A673 (cell line): ENCODE measurements around the gene NEAT1. TPM values are rescaled to one million over a fixed set of nuclear protein-coding genes. Genes with fewer than 3 reads are reported as not detected.
A peak's percentile ranks its signal among the peaks of the same experiment; 100 is the strongest.
"Not testable (repeated sequence)": the region's sequence is repeated elsewhere in the genome, so short reads cannot be mapped to it uniquely, and the experiment has no call there.

Experiments used
- BruUV-seq: library from RNA; stranded (reverse); fragments of 400-500 nt; replicated peaks from 2 replicates; lab custom pipeline; 2021; lab: Mats Ljungman, UMichigan
- CTCF ChIA-PET: fragments of 300-600 bp; sonication (Branson Sonifier 250); formaldehyde crosslinking; loops from one replicate; lab custom pipeline; 2022; ENCODE audit warnings: antibody characterized with exemption; lab: Charles Lee
- POLR2A ChIA-PET: fragments of 300-600 bp; sonication (Branson Sonifier 250); formaldehyde crosslinking; loops from one replicate; lab custom pipeline; 2022; ENCODE audit warnings: antibody characterized with exemption; ENCODE audit not compliant: low non-redundant PET; lab: Charles Lee
- DNase-seq: peaks from one replicate; pipeline ENCODE4 v3.0.0-alpha.2; 2015; ENCODE audit warnings: low spot score
- H3K27ac ChIP-seq: fragments of 200-600 bp; sonication (generic); 2 replicates; pipeline ENCODE4 v1.5.1; 2016; ENCODE audit warnings: mixed run types, low read depth, mild to moderate bottlenecking, mixed read lengths, antibody characterized with exemption, low read length; ENCODE audit not compliant: poor library complexity, severe bottlenecking
- H3K27me3 ChIP-seq: fragments of 200-600 bp; sonication (generic); replicated peaks from 2 replicates; pipeline ENCODE4 v1.6.1; 2017; ENCODE audit warnings: mixed run types, low read depth, mild to moderate bottlenecking, mixed read lengths, antibody characterized with exemption, low read length; ENCODE audit not compliant: insufficient read depth, poor library complexity
- H3K36me3 ChIP-seq: fragments of 200-600 bp; sonication (generic); 2 replicates; pipeline ENCODE4 v1.6.1; 2016; ENCODE audit warnings: mixed run types, mild to moderate bottlenecking, mixed read lengths, antibody characterized with exemption, low read length; ENCODE audit not compliant: insufficient read depth, poor library complexity, severe bottlenecking
- H3K4me1 ChIP-seq: fragments of 200-600 bp; sonication (generic); 2 replicates; pipeline ENCODE4 v1.6.1; 2017; ENCODE audit warnings: mixed run types, mild to moderate bottlenecking, mixed read lengths, antibody characterized with exemption, low read length; ENCODE audit not compliant: insufficient read depth, poor library complexity, severe bottlenecking
- H3K4me3 ChIP-seq: fragments of 200-600 bp; sonication (generic); 2 replicates; pipeline ENCODE4 v1.5.1; 2016; ENCODE audit warnings: low read depth, mixed run types, mild to moderate bottlenecking, mixed read lengths, low read length; ENCODE audit not compliant: poor library complexity, severe bottlenecking
- H3K9me3 ChIP-seq: fragments of 200-600 bp; sonication (generic); 2 replicates; pipeline ENCODE4 v1.6.1; 2016; ENCODE audit warnings: mixed run types, low read depth, mild to moderate bottlenecking, mixed read lengths, antibody characterized with exemption, low read length; ENCODE audit not compliant: poor library complexity, severe bottlenecking
- EZH2 ChIP-seq: fragments of 200-600 bp; sonication (generic); IDR thresholded peaks from 2 replicates; pipeline ENCODE4 v1.6.1; 2017; ENCODE audit warnings: borderline replicate concordance, low read depth, mild to moderate bottlenecking, mixed read lengths, antibody characterized with exemption, low read length; ENCODE audit not compliant: poor library complexity, severe bottlenecking
- intact Hi-C: fragments of 100-400 bp; cut with micrococcal nuclease; formaldehyde crosslinking; loops from one replicate; pipeline ENCODE4 v1.10.0; 2022; ENCODE audit not compliant: unreplicated experiment
- total RNA-seq: library from RNA; stranded (reverse); gene quantifications from 2 replicates; pipeline ENCODE4 v1.2.3, GENCODE V29; 2021
- TF ChIP-seq, protein P1 (sequence below): fragments of 300-800, 200-600 bp; sonication (generic); conservative IDR thresholded peaks from 2 replicates; pipeline ENCODE4 v1.5.1; 2017; ENCODE audit warnings: low read depth, mild to moderate bottlenecking, antibody characterized with exemption, low read length, moderate library complexity, mixed read lengths

The NEAT1 gene
- total RNA-seq, 1 experiment from 2014 or later, result 196 TPM

DNA sequence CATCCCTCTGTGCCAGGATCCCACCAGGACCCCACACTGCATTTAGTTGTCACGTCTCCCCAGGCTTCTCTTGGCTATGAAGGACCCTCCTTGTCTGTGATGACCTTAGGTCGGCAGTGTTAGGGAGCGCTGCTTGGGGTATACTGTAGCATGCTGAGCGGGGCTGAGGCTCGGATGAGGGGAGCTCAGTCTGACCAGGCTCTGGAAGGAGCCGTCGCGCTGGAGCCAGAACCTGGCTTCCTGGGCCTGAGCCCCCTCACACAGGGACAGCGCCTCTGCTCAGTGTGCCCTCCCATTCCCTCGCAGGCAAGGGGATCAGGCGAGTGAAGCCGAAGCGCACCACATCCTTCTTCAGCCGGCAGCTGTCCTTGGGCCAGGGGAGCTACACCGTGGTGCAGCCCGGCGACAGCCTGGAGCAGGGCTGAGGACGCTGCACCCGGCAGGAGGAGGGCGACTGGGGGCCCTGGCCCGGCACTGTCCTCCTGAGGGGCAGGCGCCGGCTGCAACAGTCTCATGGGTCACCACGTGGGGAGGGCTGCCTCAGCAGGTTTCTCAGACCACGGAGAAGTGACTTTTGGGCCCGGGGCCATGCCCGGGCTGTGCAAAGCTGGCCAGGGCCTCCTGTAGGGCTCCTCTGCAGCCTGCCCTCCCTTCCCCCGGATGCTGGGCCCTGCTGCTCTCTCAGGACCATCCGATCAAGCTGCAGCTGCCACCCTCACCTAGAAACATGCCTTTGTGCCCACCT is 11.5 kb upstream of the NEAT1 start:
- Histone ChIP-seq H3K4me1 (peaks cover 1% of the 10 kb centered on the region), H3K27ac (no peak overlapping the region), H3K4me3 (no peak overlapping the region), H3K27me3 (no peaks in the 10 kb centered on the region), H3K9me3 (no peaks in the 10 kb centered on the region), H3K36me3 (peaks cover 42% of the 10 kb centered on the region)
- intact Hi-C loops, result no loop called here
- no peak for TF ChIP-seq EZH2
- TF ChIP-seq, protein P1, sequence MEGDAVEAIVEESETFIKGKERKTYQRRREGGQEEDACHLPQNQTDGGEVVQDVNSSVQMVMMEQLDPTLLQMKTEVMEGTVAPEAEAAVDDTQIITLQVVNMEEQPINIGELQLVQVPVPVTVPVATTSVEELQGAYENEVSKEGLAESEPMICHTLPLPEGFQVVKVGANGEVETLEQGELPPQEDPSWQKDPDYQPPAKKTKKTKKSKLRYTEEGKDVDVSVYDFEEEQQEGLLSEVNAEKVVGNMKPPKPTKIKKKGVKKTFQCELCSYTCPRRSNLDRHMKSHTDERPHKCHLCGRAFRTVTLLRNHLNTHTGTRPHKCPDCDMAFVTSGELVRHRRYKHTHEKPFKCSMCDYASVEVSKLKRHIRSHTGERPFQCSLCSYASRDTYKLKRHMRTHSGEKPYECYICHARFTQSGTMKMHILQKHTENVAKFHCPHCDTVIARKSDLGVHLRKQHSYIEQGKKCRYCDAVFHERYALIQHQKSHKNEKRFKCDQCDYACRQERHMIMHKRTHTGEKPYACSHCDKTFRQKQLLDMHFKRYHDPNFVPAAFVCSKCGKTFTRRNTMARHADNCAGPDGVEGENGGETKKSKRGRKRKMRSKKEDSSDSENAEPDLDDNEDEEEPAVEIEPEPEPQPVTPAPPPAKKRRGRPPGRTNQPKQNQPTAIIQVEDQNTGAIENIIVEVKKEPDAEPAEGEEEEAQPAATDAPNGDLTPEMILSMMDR, result no peak
- DNase-seq, result no peak
- ChIA-PET CTCF (no interaction called here), POLR2A (interaction anchor here (0.5 kb wide), 1 partner anchor 97 kb away, joined by 5 read pairs; no protein-coding TSS in a partner anchor)
- no TSS peak for BruUV-seq

GRCh38 chr11:65411681-65412070 is 10.9 kb upstream of the NEAT1 start:
- Histone ChIP-seq H3K27ac (peak overlapping the region; percentile 50), H3K27me3 (no peaks in the 10 kb centered on the region), H3K4me3 (no peak overlapping the region), H3K36me3 (peaks cover 39% of the 10 kb centered on the region), H3K9me3 (no peaks in the 10 kb centered on the region), H3K4me1 (peaks cover 7% of the 10 kb centered on the region)
- TF ChIP-seq EZH2, result no peak
- TF ChIP-seq, protein P1, result no peak
- CTCF ChIA-PET, result no interaction called here
- no TSS peak for BruUV-seq
- POLR2A ChIA-PET, result no interaction called here
- intact Hi-C loops, result no loop called here
- DNase-seq, result no peak

DNA sequence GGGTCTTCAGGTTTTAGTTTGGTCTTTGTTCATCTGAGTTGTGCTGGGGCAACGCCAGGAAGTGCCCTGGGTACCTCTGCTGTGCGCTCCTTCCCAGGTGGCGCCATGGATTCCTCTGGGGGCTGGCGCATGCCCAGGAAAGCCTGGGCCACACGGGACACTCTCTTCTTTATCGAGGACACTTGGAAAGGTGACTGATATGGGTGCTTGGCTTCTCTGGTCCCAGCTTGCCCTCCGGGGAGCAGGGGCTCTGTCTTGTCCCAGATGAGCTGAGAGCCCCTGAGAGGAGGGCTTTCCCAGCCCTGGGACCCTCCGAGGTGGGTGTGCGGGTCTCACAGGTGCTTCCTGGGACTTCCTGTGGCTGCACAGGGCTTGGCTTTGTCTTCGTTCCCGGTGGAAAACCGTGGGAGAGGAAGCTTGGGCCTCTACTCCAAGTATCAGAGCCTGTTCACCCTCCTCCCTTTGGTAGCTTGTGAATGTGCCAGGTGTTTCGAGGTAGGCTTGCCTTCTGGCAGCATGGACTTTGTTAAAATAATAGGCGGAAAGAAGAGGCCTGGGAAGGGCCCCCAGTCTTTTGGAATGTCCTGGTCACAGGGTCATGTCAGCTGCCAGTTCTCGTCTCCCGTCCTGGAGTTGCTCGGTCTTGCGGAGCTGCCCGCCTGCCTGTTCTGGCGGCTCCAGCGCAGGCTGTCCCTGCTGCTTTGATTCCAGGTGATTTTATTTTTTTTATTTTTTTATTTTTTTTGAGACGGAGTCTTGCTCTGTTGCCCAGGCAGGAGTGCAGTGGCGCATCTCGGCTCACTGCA is 10.1 kb upstream of the NEAT1 start:
- intact Hi-C loops, result no loop called here
- no peak for TF ChIP-seq EZH2
- TF ChIP-seq, protein P1, result no peak
- Histone ChIP-seq H3K27ac (peak overlapping the region; percentile 50), H3K36me3 (peaks cover 36% of the 10 kb centered on the region), H3K4me1 (peaks cover 15% of the 10 kb centered on the region), H3K27me3 (no peaks in the 10 kb centered on the region), H3K4me3 (no peak overlapping the region), H3K9me3 (no peaks in the 10 kb centered on the region)
- ChIA-PET CTCF (no interaction called here), POLR2A (interaction anchor here (0.5 to 0.6 kb wide), 2 partner anchors 96 to 446 kb away, joined by 3 read pairs; partner anchors contain the start of gene CFL1)
- DNase-seq, result no peak
- BruUV-seq, result no TSS peak

GRCh38 chr11:65413077-65413664 is 9.4 kb upstream of the NEAT1 start:
- H3K27me3 ChIP-seq, intact Hi-C loops, H3K27ac ChIP-seq, DNase-seq, H3K9me3 ChIP-seq, H3K4me3 ChIP-seq, CTCF ChIA-PET: not testable (repeated sequence)
- Histone ChIP-seq H3K4me1 (peaks cover 22% of the 10 kb centered on the region), H3K36me3 (peaks cover 32% of the 10 kb centered on the region)
- POLR2A ChIA-PET, result interaction anchor here (0.6 kb wide), 1 partner anchor 445 kb away, joined by 3 read pairs; the partner anchor contains the start of gene CFL1
- TSS peak; percentile 21 for BruUV-seq
